Neural cell (in vitro differentiated cells): ENCODE results near the gene CHST11. TPM values are rescaled to one million over a fixed set of nuclear protein-coding genes. Genes with fewer than 3 reads are reported as not detected.

Experiments used
- H2AFZ ChIP-seq: fragments of 200-600, 300-800 bp; sonication (generic), shearing (Covaris generic); 2 replicates; pipeline ENCODE4 v1.6.0; 2014; ENCODE audit warnings: low read depth, mild to moderate bottlenecking, antibody characterized with exemption, low read length, moderate library complexity
- H3F3A ChIP-seq: fragments of 200-600 bp; shearing (Covaris generic); 2 replicates; pipeline ENCODE4 v1.6.1; 2016; ENCODE audit warnings: mild to moderate bottlenecking, moderate library complexity, mixed read lengths, antibody characterized with exemption, low read length; ENCODE audit not compliant: insufficient read depth, poor library complexity, severe bottlenecking
- H3K27ac ChIP-seq: fragments of 200-600, 300-800 bp; sonication (generic), shearing (Covaris generic); 2 replicates; pipeline ENCODE4 v1.5.1; 2014; ENCODE audit warnings: mild to moderate bottlenecking, low read length, moderate library complexity
- H3K27me3 ChIP-seq: fragments of 300-800, 200-600 bp; sonication (generic), shearing (Covaris generic); 2 replicates; pipeline ENCODE4 v1.6.0; 2014; ENCODE audit warnings: mild to moderate bottlenecking, low read depth, low read length, moderate library complexity; ENCODE audit not compliant: insufficient read depth
- H3K36me3 ChIP-seq: fragments of 300-800, 200-600 bp; sonication (generic), shearing (Covaris generic); 2 replicates; pipeline ENCODE4 v1.5.1; 2014; ENCODE audit warnings: mild to moderate bottlenecking, antibody characterized with exemption, low read length, moderate library complexity; ENCODE audit not compliant: insufficient read depth
- H3K4me2 ChIP-seq: fragments of 300-800, 200-600 bp; sonication (generic), shearing (Covaris generic); 2 replicates; pipeline ENCODE4 v1.6.0; 2014; ENCODE audit warnings: mild to moderate bottlenecking, low read length
- H3K4me3 ChIP-seq: fragments of 300-800, 200-600 bp; sonication (generic), shearing (Covaris generic); 2 replicates; pipeline ENCODE4 v1.5.1; 2014; ENCODE audit warnings: mild to moderate bottlenecking, low read length, moderate library complexity
- H3K79me2 ChIP-seq: fragments of 200-600 bp; shearing (Covaris generic); replicated peaks from 2 replicates; pipeline ENCODE4 v1.6.0; 2014; ENCODE audit warnings: mild to moderate bottlenecking, low read length, moderate library complexity; ENCODE audit not compliant: insufficient read depth
- H3K9ac ChIP-seq: fragments of 300-800, 200-600 bp; sonication (generic), shearing (Covaris generic); 2 replicates; pipeline ENCODE4 v1.6.1; 2016; ENCODE audit warnings: mild to moderate bottlenecking, low read length, mixed read lengths
- H3K9me2 ChIP-seq: fragments of 200-600 bp; shearing (Covaris generic); 2 replicates; pipeline ENCODE4 v1.6.1; 2016; ENCODE audit warnings: mild to moderate bottlenecking, low read length, mixed read lengths; ENCODE audit not compliant: insufficient read depth
- H3K9me3 ChIP-seq: fragments of 200-600, 300-800 bp; sonication (generic), shearing (Covaris generic); 2 replicates; pipeline ENCODE4 v1.6.1; 2016; ENCODE audit warnings: mild to moderate bottlenecking, mixed run types, low read length, moderate library complexity, mixed read lengths
- H4K20me1 ChIP-seq: fragments of 200-600 bp; shearing (Covaris generic); 2 replicates; pipeline ENCODE4 v1.6.1; 2016; ENCODE audit warnings: mild to moderate bottlenecking, mixed run types; ENCODE audit not compliant: insufficient read depth
- CTCF ChIP-seq: fragments of 450-650 bp; IDR thresholded peaks from 2 replicates; pipeline ENCODE4 v1.5.1; 2014; ENCODE audit warnings: antibody characterized with exemption, mild to moderate bottlenecking, moderate library complexity; ENCODE audit not compliant: poor library complexity, severe bottlenecking
- EP300 ChIP-seq: fragments of 450-650 bp; conservative IDR thresholded peaks from 2 replicates; pipeline ENCODE4 v1.6.1; 2014; ENCODE audit warnings: antibody characterized with exemption, mild to moderate bottlenecking, moderate library complexity; ENCODE audit not compliant: poor library complexity, severe bottlenecking
- EZH2 ChIP-seq: fragments of 200-600, 300-800 bp; shearing (Covaris generic), sonication (generic); IDR thresholded peaks from 2 replicates; pipeline ENCODE4 v1.6.1; 2014; ENCODE audit warnings: antibody characterized with exemption, low read length, borderline replicate concordance, mild to moderate bottlenecking; ENCODE audit not compliant: insufficient read depth, poor library complexity, severe bottlenecking
- MXI1 ChIP-seq: fragments of 450-650 bp; conservative IDR thresholded peaks from 2 replicates; pipeline ENCODE4 v1.6.1; 2014; ENCODE audit warnings: antibody characterized with exemption, mild to moderate bottlenecking; ENCODE audit not compliant: poor library complexity, severe bottlenecking
- POLR2AphosphoS5 ChIP-seq: IDR thresholded peaks from 2 replicates; pipeline ENCODE4 v1.6.1; 2012
- RAD21 ChIP-seq: fragments of 450-650 bp; conservative IDR thresholded peaks from 2 replicates; pipeline ENCODE4 v1.6.1; 2014; ENCODE audit warnings: antibody characterized with exemption, mild to moderate bottlenecking, moderate library complexity
- SMC3 ChIP-seq: fragments of 450-650 bp; conservative IDR thresholded peaks from 2 replicates; pipeline ENCODE4 v1.6.1; 2014; ENCODE audit warnings: antibody characterized with exemption, mild to moderate bottlenecking, moderate library complexity; ENCODE audit not compliant: poor library complexity
- TAF1 ChIP-seq: IDR thresholded peaks from 2 replicates; pipeline ENCODE4 v1.6.1; 2012; ENCODE audit warnings: low read depth
- polyA plus RNA-seq: library from polyadenylated mRNA; depleted of rRNA; stranded (reverse); fragments of >200 nt; gene quantifications from 2 replicates; pipeline ENCODE4 v1.2.3, GENCODE V29; 2014
- TF ChIP-seq, protein P1 (sequence below): IDR thresholded peaks from 2 replicates; pipeline ENCODE4 v1.6.1; 2012; ENCODE audit warnings: borderline replicate concordance

Gene CHST11
- polyA plus RNA-seq, 1 donor from 2014 or later = 15.0 TPM

GRCh38 chr12:104672096-104672445 is 215.3 kb downstream of the CHST11 start:
- Histone ChIP-seq H3K9ac (no peak overlapping the region), H3K4me3 (no peak overlapping the region), H3K79me2 (no peaks in the 10 kb centered on the region), H3F3A (no peaks in the 10 kb centered on the region), H2AFZ (no peak overlapping the region), H3K27me3 (no peaks in the 10 kb centered on the region), H3K36me3 (no peaks in the 10 kb centered on the region), H4K20me1 (no peaks in the 10 kb centered on the region), H3K27ac (no peak overlapping the region), H3K9me3 (no peaks in the 10 kb centered on the region), H3K4me2 (no peak overlapping the region), H3K9me2 (no peaks in the 10 kb centered on the region)
- TF ChIP-seq, protein P1, sequence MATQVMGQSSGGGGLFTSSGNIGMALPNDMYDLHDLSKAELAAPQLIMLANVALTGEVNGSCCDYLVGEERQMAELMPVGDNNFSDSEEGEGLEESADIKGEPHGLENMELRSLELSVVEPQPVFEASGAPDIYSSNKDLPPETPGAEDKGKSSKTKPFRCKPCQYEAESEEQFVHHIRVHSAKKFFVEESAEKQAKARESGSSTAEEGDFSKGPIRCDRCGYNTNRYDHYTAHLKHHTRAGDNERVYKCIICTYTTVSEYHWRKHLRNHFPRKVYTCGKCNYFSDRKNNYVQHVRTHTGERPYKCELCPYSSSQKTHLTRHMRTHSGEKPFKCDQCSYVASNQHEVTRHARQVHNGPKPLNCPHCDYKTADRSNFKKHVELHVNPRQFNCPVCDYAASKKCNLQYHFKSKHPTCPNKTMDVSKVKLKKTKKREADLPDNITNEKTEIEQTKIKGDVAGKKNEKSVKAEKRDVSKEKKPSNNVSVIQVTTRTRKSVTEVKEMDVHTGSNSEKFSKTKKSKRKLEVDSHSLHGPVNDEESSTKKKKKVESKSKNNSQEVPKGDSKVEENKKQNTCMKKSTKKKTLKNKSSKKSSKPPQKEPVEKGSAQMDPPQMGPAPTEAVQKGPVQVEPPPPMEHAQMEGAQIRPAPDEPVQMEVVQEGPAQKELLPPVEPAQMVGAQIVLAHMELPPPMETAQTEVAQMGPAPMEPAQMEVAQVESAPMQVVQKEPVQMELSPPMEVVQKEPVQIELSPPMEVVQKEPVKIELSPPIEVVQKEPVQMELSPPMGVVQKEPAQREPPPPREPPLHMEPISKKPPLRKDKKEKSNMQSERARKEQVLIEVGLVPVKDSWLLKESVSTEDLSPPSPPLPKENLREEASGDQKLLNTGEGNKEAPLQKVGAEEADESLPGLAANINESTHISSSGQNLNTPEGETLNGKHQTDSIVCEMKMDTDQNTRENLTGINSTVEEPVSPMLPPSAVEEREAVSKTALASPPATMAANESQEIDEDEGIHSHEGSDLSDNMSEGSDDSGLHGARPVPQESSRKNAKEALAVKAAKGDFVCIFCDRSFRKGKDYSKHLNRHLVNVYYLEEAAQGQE = no peak
- TF ChIP-seq SMC3 (no peak), RAD21 (no peak), TAF1 (no peak), EZH2 (no peak), EP300 (no peak), MXI1 (no peak), CTCF (no peak)

- Histone ChIP-seq H3K27me3 (no peaks in the 10 kb centered on the region), H3K27ac (no peak overlapping the region), H3K9me3 (no peaks in the 10 kb centered on the region), H3K79me2 (no peaks in the 10 kb centered on the region), H3F3A (no peaks in the 10 kb centered on the region), H2AFZ (no peak overlapping the region), H3K4me2 (no peak overlapping the region), H3K9ac (no peak overlapping the region), H3K9me2 (no peaks in the 10 kb centered on the region), H3K4me3 (no peak overlapping the region), H3K36me3 (no peaks in the 10 kb centered on the region), H4K20me1 (no peaks in the 10 kb centered on the region)
- TF ChIP-seq, protein P1 = no peak
- TF ChIP-seq EZH2 = no peak
- TF ChIP-seq MXI1 = no peak
- no peak for TF ChIP-seq SMC3
- TF ChIP-seq POLR2AphosphoS5 = no peak
- TF ChIP-seq EP300 = no peak
- TF ChIP-seq RAD21 = no peak
- no peak for TF ChIP-seq CTCF
- no peak for TF ChIP-seq TAF1
Measured at GRCh38 chr12:104672501-104673265, 215.9 kb downstream of the CHST11 start.
